Left lobe of liver (tissue), 2 donors: ENCODE measurements around the gene ANTXR1. TPM values are rescaled to one million over a fixed set of nuclear protein-coding genes. Genes with fewer than 3 reads are reported as not detected.

Source experiments
- ATAC-seq: fragments of 200-7000 bp; cut with Tn5 transposase; one replicate; pipeline ENCODE4 v1.9.1; 2020; ENCODE audit warnings: mild to moderate bottlenecking, moderate library complexity
- DNase-seq: peaks from one replicate; pipeline ENCODE4 v3.0.0-alpha.2; 2020; ENCODE audit warnings: low spot score
- total RNA-seq: library from RNA; stranded (reverse); gene quantifications from one replicate; pipeline ENCODE4 v1.2.1, GENCODE V29; 2021
- donor health status: DM: no; HTN: no; CAD: no; lungs with moderate emphysema.
- donor health status: DM: no; HTN: yes; CAD: no.

ANTXR1 gene
- total RNA-seq, 1 donor from 2014 or later, result 2.2 TPM

GRCh38 chr2:69067026-69067630 lies 54.1 kb downstream of the ANTXR1 start:
- ATAC-seq (no peak), DNase-seq (no peak)

- no peak for ATAC-seq
- DNase-seq, result no peak
Measured at GRCh38 chr2:69067866-69068265, 54.9 kb downstream of the ANTXR1 start.

- ATAC-seq, result no peak
- no peak for DNase-seq
Measured at GRCh38 chr2:69070969-69071368, 58.0 kb downstream of the ANTXR1 start.

DNA sequence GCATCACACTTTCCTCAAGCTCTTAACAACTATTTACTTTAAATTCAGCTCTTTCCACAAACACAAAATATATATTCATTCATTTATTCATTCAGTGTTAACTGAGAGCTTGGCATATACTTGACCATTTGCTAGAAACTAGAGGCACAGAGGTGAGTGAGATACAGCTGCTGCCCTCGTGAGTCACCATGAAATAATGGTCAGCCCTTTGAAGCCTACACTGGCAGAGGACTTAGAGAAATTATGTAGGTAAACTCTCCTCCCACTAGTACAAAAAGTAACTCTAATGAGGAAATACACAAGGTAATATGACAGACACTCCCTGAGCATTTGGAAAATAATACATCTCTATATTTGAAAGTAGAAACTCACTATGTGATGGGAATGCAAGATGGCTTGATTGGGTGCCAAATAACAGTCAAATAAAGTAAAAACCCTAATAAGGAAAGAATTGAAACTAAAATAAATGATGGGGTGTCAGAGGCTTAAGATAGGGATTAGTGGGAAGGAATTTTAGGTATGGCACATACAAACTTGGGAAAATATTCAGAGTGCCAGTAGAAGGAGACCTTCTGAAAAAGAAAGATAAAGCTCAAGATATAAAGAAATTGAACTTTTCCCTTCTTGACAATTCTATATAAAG lies 61.1 kb downstream of the ANTXR1 start:
- ATAC-seq, result no peak
- no peak for DNase-seq

- DNase-seq (no peak), ATAC-seq (no peak)
Measured at GRCh38 chr2:69074918-69075317, 61.9 kb downstream of the ANTXR1 start.

DNA sequence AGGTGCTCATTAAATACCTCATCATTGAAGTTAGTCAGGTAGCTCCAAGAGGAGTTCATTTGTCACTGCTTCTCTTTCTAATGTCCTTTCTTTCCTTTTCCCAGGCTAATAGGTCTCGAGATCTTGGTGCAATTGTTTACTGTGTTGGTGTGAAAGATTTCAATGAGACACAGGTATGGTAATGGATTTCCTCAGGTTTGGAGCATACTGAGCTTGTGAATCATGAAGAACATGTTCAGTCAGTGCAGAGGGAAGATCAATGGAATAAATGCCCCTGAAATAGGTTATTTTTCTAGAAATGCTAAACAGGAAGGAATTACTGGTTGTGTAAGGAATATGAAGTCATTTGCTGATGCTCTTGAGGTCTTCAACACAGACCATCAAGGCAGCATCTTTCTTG lies 62.5 kb downstream of the ANTXR1 start:
- DNase-seq (no peak), ATAC-seq (no peak)

- DNase-seq (no peak), ATAC-seq (no peak)
Measured at GRCh38 chr2:69076601-69077000, 63.6 kb downstream of the ANTXR1 start.

- no peak for DNase-seq
- no peak for ATAC-seq
Measured at GRCh38 chr2:69077252-69077950, 64.4 kb downstream of the ANTXR1 start.

DNA sequence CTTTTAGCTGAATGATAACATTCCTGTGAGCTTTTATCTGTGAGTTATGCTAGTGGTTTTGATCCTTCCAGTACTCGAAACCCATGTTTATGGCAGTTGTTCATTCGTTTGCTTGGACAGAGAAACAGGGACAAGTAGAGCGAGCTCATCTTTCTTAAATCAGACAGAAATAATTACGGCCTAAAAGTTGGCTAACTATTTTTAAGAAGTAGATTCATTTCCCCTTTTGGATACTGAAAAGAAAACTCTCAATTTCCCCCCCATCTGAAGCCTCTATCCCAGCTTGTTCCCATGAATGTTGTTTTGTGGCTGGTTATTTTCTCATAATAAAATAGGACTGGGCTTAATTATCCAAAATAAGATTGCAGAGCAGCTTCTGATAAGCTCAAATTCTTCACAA lies 67.1 kb downstream of the ANTXR1 start:
- ATAC-seq, result no peak

DNA sequence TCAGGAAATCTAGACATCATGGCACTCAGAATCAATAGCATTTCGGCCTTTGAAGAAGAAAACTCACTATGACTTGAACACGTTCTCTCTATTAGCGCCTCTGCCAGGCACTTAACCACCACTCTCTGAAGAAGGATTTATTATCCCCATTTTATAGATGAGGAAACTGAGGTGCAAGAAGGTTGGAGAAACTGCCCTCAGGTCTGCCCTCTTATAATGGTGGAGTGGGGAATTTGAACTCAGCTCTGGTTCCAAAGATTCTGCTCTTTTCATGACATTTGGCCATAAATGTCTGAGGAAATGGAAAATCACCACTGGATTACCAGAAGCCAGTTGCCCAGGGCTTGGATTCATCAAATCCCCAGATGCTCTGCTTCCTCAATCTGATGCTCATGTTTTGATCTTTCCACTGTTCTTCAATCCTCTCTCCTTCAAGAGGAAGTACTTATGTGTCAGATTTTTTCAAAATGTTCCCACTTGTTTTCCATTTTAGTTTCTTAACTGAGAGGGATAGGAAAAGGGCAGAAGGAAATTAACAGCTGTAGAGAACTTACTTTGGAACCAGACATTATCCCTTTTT lies 68.1 kb downstream of the ANTXR1 start:
- DNase-seq (no peak), ATAC-seq (no peak)

More for the DNA sequence above, 67.1 kb downstream of the ANTXR1 start:
- no peak for DNase-seq

GRCh38 chr2:69081757-69082156 lies 68.8 kb downstream of the ANTXR1 start:
- DNase-seq (no peak), ATAC-seq (no peak)

DNA sequence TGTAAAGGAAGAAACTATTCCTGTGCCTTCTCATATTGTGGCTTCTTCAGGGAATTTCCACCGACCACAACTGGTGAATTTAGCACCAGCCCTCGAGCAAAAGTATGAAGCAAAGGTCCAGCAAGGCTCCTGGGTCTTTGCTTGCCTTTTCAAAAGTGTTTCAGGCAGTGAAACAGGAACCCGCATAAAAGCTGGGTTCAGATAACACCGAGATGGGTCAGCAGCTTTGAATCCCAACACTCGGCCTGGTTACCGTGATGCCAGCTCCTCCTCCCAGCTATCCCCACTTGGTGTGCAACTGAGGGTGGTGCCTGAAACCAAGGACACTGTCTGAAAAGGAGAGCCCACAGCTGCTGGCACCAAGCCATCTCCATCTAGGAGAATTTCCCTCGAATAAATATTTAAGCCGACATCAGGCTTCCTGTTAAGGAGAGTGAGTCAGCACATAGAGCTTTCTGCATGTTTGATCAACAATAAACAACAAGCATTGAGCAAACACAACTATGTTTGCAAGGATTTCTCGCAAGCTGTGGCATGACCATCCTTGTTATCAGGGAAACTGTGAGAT lies 69.5 kb downstream of the ANTXR1 start:
- DNase-seq (peak; percentile 48), ATAC-seq (peak; percentile 41)

GRCh38 chr2:69083235-69083748 lies 70.3 kb downstream of the ANTXR1 start:
- ATAC-seq, result peak; percentile 21

GRCh38 chr2:69084492-69084891 lies 71.5 kb downstream of the ANTXR1 start:
- ATAC-seq (no peak), DNase-seq (no peak)

More at GRCh38 chr2:69083235-69083748, 70.3 kb downstream of the ANTXR1 start:
- no peak for DNase-seq

- ATAC-seq (no peak), DNase-seq (no peak)
Measured at GRCh38 chr2:69086466-69086865, 73.5 kb downstream of the ANTXR1 start.

- DNase-seq (no peak), ATAC-seq (no peak)
Measured at GRCh38 chr2:69087211-69087911, 74.4 kb downstream of the ANTXR1 start.

DNA sequence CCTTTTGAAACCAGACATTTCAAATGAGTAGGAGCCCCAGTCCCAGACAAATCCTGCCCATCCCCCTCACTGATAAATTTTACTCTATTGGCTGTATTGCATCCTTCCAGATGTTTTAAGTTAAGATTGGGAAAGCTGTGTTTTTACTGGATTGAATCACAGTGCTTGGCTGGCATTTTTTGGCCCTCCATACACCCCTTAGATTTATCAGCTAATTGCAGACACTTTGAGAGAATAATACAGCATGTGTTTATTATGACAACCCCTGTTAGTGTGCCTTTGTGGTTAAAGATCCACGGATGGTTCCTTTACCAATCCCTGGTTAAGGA lies 74.9 kb downstream of the ANTXR1 start:
- DNase-seq, result no peak
- ATAC-seq, result no peak

GRCh38 chr2:69088466-69088865 lies 75.5 kb downstream of the ANTXR1 start:
- no peak for DNase-seq
- no peak for ATAC-seq

DNA sequence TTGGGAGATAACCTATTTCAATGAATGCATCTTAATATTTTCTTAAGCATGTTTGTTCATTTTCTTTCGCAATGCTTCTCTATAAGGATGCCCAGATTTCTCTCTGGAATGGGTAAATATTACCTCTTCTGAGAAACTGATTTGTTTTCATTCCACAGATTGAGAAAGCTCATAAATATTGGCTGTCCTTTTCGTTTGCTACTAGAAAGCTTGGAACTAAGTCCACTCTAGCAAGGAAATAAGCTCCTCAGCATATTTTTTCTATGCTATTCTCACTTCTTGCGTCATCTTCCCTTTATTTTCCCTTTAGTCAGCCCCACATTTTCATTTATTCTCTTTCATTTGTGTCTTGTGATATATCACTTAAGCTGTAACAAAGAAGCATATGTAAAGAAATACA lies 76.3 kb downstream of the ANTXR1 start:
- no peak for DNase-seq
- ATAC-seq, result no peak

- DNase-seq, result no peak
- ATAC-seq, result no peak
Measured at GRCh38 chr2:69089998-69090397, 77.0 kb downstream of the ANTXR1 start.

GRCh38 chr2:69090820-69091219 lies 77.8 kb downstream of the ANTXR1 start:
- no peak for ATAC-seq
- DNase-seq, result no peak
